GM23338 (cell line): ENCODE data around the gene KIF19.
A peak's percentile ranks its signal among the peaks of the same experiment; 100 is the strongest.

Experiments
- EZH2 ChIP-seq: fragments of 200-600 bp; sonication (generic); IDR thresholded peaks from one replicate; pipeline ENCODE4 v1.8.0; 2017; ENCODE audit warnings: antibody characterized with exemption, mild to moderate bottlenecking, low read depth; ENCODE audit not compliant: unreplicated experiment
- EZH2phosphoT487 ChIP-seq: fragments of 200-600 bp; sonication (generic); IDR thresholded peaks from one replicate; pipeline ENCODE4 v1.8.1; 2018; ENCODE audit warnings: antibody characterized with exemption; ENCODE audit not compliant: unreplicated experiment
- JUNB ChIP-seq: IDR thresholded peaks from one replicate; pipeline ENCODE4 v1.6.1; 2016; ENCODE audit warnings: antibody characterized with exemption; ENCODE audit not compliant: unreplicated experiment
- POLR2AphosphoS5 ChIP-seq: IDR thresholded peaks from 2 replicates; pipeline ENCODE4 v1.6.1; 2016; ENCODE audit warnings: antibody characterized with exemption, low read depth
- STAT1 ChIP-seq: IDR thresholded peaks from one replicate; pipeline ENCODE4 v1.6.1; 2016; ENCODE audit warnings: antibody characterized with exemption; ENCODE audit not compliant: unreplicated experiment
- TF ChIP-seq, protein P1 (sequence below): IDR thresholded peaks from one replicate; pipeline ENCODE4 v1.6.1; 2018; ENCODE audit warnings: antibody characterized with exemption; ENCODE audit not compliant: unreplicated experiment
- TF ChIP-seq, protein P2 (sequence below), 2 experiments: fragments of 200-600 bp in 1 of 2; sonication (generic) in 1 of 2; conservative IDR thresholded peaks; 2 replicates each; pipeline versions ENCODE4 v1.5.1 to v1.6.1; 2016 to 2017; ENCODE audit warnings: antibody characterized with exemption in 2 of 2, low read depth in 2 of 2, mild to moderate bottlenecking in 2 of 2, moderate library complexity in 1 of 2
- TF ChIP-seq, protein P3 (sequence below): IDR thresholded peaks from 2 replicates; pipeline ENCODE4 v1.6.1; 2016; ENCODE audit warnings: antibody characterized with exemption

DNA sequence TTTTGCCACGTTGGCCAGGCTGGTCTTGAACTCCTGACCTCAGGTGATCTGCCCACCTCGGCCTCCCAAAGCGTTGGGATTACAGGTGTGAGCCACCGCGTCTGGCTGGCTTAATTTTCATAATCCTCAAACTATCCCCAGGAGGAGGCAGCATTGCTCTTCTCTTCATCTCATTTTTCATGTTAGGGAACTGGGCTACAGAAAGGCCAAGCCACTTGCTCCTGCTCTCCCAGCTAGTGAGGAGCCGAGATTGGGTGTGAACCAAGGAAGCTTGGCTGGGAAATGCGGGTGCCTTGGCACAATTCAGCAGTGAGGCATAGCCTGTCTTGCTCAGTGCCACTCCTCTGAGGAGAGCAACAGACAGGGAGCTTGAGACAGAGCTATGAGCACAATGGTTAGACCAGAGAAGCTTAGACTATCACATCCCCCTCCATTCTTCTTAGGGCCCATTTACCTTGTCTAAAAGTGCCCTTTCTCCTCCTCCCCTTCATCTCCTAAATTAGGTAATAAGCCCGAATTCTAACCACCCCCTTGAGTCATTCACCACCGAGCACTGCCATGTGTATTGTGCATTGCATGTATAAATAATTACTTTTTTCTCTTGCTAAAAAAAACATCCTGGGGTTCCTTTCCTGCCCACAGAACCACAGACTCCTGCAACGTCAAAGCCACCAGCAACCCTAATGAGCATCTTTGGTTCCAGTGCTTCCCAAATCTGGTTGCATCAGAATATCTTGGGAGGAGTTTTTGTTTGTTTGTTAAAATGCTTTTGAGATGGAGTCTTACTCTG, 20.0 kb upstream of the KIF19 start:
- TF ChIP-seq POLR2AphosphoS5 (no peak), STAT1 (no peak), EZH2 (no peak), EZH2phosphoT487 (no peak), JUNB (no peak)
- TF ChIP-seq, protein P1, sequence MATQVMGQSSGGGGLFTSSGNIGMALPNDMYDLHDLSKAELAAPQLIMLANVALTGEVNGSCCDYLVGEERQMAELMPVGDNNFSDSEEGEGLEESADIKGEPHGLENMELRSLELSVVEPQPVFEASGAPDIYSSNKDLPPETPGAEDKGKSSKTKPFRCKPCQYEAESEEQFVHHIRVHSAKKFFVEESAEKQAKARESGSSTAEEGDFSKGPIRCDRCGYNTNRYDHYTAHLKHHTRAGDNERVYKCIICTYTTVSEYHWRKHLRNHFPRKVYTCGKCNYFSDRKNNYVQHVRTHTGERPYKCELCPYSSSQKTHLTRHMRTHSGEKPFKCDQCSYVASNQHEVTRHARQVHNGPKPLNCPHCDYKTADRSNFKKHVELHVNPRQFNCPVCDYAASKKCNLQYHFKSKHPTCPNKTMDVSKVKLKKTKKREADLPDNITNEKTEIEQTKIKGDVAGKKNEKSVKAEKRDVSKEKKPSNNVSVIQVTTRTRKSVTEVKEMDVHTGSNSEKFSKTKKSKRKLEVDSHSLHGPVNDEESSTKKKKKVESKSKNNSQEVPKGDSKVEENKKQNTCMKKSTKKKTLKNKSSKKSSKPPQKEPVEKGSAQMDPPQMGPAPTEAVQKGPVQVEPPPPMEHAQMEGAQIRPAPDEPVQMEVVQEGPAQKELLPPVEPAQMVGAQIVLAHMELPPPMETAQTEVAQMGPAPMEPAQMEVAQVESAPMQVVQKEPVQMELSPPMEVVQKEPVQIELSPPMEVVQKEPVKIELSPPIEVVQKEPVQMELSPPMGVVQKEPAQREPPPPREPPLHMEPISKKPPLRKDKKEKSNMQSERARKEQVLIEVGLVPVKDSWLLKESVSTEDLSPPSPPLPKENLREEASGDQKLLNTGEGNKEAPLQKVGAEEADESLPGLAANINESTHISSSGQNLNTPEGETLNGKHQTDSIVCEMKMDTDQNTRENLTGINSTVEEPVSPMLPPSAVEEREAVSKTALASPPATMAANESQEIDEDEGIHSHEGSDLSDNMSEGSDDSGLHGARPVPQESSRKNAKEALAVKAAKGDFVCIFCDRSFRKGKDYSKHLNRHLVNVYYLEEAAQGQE: no peak
- TF ChIP-seq, protein P2, sequence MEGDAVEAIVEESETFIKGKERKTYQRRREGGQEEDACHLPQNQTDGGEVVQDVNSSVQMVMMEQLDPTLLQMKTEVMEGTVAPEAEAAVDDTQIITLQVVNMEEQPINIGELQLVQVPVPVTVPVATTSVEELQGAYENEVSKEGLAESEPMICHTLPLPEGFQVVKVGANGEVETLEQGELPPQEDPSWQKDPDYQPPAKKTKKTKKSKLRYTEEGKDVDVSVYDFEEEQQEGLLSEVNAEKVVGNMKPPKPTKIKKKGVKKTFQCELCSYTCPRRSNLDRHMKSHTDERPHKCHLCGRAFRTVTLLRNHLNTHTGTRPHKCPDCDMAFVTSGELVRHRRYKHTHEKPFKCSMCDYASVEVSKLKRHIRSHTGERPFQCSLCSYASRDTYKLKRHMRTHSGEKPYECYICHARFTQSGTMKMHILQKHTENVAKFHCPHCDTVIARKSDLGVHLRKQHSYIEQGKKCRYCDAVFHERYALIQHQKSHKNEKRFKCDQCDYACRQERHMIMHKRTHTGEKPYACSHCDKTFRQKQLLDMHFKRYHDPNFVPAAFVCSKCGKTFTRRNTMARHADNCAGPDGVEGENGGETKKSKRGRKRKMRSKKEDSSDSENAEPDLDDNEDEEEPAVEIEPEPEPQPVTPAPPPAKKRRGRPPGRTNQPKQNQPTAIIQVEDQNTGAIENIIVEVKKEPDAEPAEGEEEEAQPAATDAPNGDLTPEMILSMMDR (conservative IDR thresholded peaks at IDR 0.05; ENCODE audit: low read depth in 2 of 2): peak; percentile 32 to 63
- TF ChIP-seq, protein P3, sequence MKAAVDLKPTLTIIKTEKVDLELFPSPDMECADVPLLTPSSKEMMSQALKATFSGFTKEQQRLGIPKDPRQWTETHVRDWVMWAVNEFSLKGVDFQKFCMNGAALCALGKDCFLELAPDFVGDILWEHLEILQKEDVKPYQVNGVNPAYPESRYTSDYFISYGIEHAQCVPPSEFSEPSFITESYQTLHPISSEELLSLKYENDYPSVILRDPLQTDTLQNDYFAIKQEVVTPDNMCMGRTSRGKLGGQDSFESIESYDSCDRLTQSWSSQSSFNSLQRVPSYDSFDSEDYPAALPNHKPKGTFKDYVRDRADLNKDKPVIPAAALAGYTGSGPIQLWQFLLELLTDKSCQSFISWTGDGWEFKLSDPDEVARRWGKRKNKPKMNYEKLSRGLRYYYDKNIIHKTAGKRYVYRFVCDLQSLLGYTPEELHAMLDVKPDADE: no peak
